ENCODE measurements around the gene PRKX.
"Not testable (repeated sequence)": the region's sequence is repeated elsewhere in the genome, so short reads cannot be mapped to it uniquely, and the experiment has no call there.

The PRKX gene

DNA sequence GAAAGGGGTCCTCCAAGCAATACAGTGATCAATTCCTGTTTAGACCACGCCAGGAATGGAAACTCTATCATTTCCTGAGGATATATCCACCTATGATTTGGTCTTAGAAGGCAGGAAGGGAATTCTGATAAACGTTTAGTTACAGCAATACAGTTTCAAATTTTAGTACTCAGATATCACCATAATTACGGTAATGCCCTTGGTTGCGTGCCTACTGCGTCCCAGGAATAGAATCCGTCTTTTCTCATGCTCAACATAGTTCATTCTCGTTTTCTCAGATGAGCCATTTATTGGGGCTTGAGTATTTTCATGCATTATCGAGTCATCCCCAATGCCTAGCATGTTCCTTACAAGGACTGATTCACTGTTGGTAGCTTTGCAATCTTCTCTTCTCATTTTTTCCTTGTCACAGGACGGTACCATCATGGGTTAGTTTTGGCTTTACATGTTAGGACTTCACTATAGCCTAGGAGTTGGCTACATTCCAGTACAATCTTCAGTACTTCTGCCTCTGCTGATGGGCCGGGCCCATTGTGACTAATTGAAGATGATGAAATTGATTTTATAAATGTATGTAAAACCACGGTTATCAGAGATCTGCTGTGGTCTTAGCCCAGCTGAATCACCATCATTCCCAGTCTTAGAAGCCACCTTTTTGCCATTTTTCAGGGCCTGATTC, 4.4 kb upstream of the PRKX start:
- DNase-seq (no peak), ATAC-seq (replicated peaks) (no peak)
- Mint-ChIP-seq H3K36me3 (no peaks in the 10 kb centered on the region), H3K4me1 (no peaks in the 10 kb centered on the region), H3K27ac (no peak overlapping the region), H3K27me3 (peaks cover 0 to 5% of the 10 kb centered on the region in 2 donors), H3K9me3 (no peaks in the 10 kb centered on the region), H3K4me3 (no peak overlapping the region)

DNA sequence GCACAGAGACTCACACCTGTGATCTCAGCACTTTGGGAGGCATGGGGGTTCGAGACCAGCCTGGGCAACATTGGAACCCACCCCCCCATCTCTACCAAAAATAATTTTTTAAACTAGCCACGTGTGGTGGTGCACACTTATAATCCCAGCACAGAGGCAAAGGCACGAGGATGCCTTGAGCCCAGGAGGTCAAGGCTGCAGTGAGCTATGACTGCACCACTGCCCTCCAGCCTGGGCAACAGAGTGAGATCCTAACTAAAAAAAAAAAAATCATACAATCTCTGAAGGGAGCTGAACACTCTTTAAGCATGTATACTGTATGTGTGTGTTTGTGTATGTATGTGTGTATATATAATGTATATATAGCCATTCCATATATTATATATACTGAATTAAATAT, 2.5 kb upstream of the PRKX start:
- Mint-ChIP-seq H3K4me1 (peaks cover 11 to 14% of the 10 kb centered on the region in 2 donors), H3K27me3 (no peaks in the 10 kb centered on the region), H3K27ac (no peak overlapping the region), H3K4me3 (no peak overlapping the region), H3K9me3 (no peaks in the 10 kb centered on the region), H3K36me3 (peaks cover 0 to 4% of the 10 kb centered on the region in 2 donors)
- ATAC-seq (replicated peaks) (no peak), DNase-seq (no peak)

DNA sequence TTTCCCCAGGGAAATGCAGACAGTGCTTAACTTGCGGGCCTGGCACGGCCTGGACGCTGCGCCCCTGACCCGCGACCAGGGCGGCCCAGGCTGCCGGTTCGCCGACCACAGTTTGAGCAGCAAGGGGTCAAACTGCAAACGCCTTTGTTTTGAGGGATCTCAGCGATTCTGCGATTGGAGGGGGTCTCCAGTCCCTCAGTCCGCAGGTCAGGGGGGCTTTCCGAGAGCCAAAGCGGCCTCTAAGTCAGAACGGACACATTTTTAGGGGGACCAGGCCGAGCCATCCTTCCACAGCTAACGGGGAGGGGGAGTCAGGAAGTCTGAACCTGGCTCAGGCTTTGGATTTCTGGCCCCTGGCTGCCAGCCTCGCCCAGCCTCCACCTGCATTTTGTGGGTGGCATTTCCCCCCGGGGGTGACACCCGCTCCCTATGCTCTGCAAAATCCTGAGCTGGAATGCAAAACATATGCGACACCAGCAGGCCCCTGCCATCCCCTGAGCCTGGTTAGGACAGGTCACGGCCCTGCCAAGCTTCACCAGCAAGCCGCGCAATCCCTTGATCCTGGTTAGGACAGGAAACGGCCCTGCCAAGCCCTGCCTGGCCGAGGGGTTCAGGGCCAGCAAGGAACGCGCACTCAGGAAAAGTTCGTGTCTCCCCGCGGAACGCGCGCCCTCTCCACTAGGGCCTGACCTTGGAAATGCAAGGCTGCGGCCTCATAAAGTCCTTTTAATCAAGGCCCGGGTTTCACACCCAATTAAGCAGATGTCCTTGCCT, 1.4 kb upstream of the PRKX start:
- not testable (repeated sequence) for H3K27me3 Mint-ChIP-seq; H3K4me3 Mint-ChIP-seq; DNase-seq; H3K9me3 Mint-ChIP-seq; H3K36me3 Mint-ChIP-seq; ATAC-seq (replicated peaks); H3K27ac Mint-ChIP-seq
- H3K4me1 Mint-ChIP-seq, result peaks cover 11 to 14% of the 10 kb centered on the region in 2 donors

DNA sequence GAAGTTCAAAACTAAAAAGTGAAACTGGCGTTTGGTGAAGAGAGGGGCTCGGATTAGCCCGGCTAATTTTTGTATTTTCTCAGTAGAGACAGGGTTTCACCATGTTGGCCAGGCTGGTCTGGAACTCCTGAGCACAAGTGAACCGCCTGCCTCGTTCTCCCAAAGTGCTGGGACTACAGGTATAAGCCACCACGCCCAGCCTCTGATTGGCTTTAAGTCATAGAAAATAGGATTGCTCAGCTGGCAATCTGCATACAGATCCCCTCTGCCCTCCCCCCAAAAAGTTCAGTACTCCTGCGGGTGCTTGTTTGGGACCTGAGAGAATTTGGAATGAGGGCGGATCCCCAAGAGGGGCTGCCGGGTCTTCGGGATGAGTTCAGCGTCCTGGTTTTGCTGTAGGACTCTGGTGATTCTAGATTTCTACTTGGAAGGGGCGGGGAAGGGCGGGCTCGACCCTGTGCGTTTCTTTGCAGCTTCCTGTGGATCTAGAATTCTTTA, 537 bp upstream of the PRKX start:
- ATAC-seq (replicated peaks), result peak; percentile 2 to 3
- peak overlapping the region; percentile 65 for H3K27ac Mint-ChIP-seq
- no peaks in the 10 kb centered on the region for H3K9me3 Mint-ChIP-seq
- peaks cover 11 to 14% of the 10 kb centered on the region in 2 donors for H3K4me1 Mint-ChIP-seq
- DNase-seq, result no peak
- no peaks in the 10 kb centered on the region for H3K27me3 Mint-ChIP-seq
- peak overlapping the region; percentile 90 to 94 for H3K4me3 Mint-ChIP-seq
- H3K36me3 Mint-ChIP-seq, result peaks cover 0 to 4% of the 10 kb centered on the region in 2 donors

DNA sequence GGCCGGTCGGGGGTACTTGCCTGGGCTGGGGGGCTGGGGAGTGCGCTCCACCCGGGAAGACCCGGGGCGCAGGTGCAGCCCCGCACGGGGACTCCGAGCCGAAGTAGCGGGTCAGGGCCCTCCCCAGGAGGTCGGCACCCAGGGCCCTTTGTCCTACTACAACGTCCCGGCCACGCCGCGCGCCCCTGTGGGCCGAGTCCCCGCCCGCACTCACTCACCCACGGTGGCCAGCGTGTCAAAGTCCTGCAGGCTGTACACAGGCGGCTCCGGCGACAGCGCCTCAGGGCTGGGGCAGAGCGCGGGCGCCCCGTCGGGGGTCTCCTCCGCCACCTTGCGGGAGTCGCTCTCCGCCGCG, 602 bp downstream of the PRKX start:
- Mint-ChIP-seq H3K27me3 (no peaks in the 10 kb centered on the region), H3K4me3 (peak overlapping the region; percentile 90 to 94), H3K36me3 (peaks cover 0 to 6% of the 10 kb centered on the region in 2 donors), H3K4me1 (peaks cover 11 to 14% of the 10 kb centered on the region in 2 donors), H3K27ac (peak overlapping the region; percentile 68), H3K9me3 (no peaks in the 10 kb centered on the region)
- no peak for DNase-seq
- ATAC-seq (replicated peaks), result peak; percentile 17 to 22

DNA sequence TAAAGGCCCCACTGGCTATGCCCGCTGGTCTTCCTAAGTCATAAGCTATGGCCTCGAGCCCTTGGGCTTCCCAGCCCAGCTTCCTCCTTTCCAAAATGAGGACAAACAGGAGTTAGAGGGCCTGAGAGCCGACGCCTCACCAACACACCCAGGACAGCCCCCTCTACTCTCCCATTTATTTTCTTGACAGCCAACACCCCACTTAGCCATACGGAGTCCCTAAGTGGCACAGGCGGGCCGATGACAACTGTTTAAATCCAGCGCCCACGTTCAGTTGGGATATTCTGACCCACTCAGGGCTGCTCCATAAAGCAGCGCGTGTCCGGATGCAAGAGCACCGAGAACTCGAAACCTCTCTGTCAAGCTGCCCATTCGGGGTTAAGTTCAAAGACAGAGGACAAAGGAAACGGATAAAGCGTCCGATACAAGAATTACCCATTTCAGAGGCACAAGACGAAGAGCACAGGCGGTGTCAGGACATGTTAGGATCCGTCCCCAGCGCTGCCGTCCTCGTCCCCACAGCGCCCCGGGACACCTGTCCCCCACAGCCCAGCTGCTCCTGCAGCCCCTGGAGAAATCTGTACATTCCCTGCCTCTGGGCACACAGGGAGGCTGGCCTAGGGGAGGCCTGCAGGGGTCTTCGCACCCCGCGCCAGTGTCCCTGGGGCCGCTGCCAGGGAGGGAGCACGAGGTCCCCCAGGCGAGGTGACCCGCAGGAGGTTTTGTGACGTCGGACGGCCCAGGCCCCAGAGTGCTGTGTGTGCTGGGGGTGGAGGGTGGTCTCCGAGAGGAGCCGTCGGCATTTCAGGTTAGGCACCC, 1.2 kb downstream of the PRKX start:
- DNase-seq (no peak), ATAC-seq (replicated peaks) (peak; percentile 4 to 14)
- Mint-ChIP-seq H3K27me3 (no peaks in the 10 kb centered on the region), H3K27ac (peak overlapping the region; percentile 68), H3K4me1 (peaks cover 11 to 14% of the 10 kb centered on the region in 2 donors), H3K9me3 (no peaks in the 10 kb centered on the region), H3K36me3 (peaks cover 0 to 9% of the 10 kb centered on the region in 2 donors), H3K4me3 (peak overlapping the region; percentile 90 to 94)

DNA sequence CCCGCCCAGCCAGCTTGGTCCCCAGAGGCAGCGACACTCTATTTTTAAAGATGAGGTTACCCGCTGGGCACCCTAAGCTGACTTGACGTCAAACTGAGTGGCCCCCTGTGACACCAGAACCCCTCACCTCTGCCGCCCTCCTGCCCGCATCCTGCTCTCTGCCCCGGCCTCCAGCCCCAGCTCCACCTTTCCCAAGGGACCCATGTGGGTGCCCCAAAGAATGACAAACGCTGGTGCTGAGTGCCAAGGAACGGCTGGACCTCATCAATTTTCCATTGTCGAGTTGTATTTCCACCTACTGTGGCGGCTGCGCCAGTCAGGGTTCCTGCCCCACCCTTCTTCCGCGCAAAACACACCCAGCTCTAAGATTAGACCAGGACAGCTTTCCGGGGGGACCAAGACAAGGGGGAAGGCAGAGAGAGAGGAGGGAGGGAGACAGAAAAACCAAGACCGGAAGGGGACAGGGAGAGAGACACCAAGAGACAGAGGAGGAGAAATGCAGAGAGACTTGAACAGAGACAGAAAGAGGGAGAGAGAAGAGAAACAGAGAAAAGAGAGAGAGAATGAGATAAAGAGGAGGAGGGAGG, 2.0 kb downstream of the PRKX start:
- peaks cover 11 to 14% of the 10 kb centered on the region in 2 donors for H3K4me1 Mint-ChIP-seq
- no peaks in the 10 kb centered on the region for H3K27me3 Mint-ChIP-seq
- ATAC-seq (replicated peaks), result peak; percentile 51 to 58

DNA sequence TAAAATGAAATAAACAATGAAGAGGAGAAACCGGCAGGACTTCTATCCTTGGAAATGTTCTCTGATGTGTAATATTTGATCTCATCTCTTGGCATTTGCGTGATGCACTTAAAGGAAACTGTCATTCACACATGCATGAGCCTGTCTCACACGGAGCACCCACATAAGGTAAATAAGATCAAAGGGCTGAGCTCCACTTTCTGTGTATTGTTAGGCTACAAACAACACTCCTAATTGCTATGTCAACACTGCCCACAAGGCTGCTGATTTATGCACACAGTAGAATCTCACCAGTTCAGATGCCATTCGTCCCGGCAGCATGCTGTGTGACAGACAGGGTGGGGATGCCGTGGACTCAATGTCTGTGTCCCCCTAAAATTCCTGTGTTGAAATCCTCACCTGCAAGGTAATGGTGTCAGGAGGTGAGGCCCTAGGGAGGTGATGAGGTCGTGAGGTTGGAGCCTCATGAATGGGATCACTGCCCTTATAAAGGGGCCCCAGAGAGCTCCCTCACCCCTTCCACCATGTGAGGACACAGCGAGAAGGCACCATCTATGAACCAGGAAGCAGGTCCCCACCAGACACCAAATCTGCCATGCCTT, 5.7 kb downstream of the PRKX start:
- not testable (repeated sequence) for H3K4me3 Mint-ChIP-seq; ATAC-seq (replicated peaks); H3K27ac Mint-ChIP-seq; DNase-seq; H3K27me3 Mint-ChIP-seq; H3K9me3 Mint-ChIP-seq
- Mint-ChIP-seq H3K36me3 (peaks cover 0 to 29% of the 10 kb centered on the region in 2 donors), H3K4me1 (peaks cover 18 to 19% of the 10 kb centered on the region in 2 donors)

More for the DNA sequence above, 2.0 kb downstream of the PRKX start:
- Mint-ChIP-seq H3K9me3 (no peaks in the 10 kb centered on the region), H3K4me3 (peak overlapping the region; percentile 90 to 94), H3K27ac (peak overlapping the region; percentile 68), H3K36me3 (peaks cover 0 to 13% of the 10 kb centered on the region in 2 donors)
- peak; percentile 64 for DNase-seq

DNA sequence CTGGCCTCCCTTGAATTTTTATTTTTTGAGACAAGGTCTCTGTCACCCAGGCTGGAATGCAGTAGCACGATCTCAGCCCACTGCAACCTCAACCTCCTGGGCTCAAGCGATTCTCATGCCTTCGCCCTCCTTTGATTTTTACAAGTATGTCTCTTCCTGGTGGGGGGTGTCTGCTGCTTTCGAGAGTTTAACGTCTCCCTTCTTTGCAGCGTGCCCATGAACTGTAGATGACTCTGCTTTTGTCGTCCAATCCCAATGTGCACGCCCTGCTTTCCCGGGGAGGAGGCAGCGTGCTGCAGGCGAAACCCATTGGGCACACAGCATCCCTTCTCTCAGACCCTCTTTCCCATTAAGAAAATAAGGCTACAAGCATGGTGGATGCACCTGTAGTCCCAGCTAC, 7.0 kb downstream of the PRKX start:
- Mint-ChIP-seq H3K4me3 (no peak overlapping the region), H3K27me3 (no peaks in the 10 kb centered on the region), H3K9me3 (no peaks in the 10 kb centered on the region), H3K4me1 (peaks cover 15 to 17% of the 10 kb centered on the region in 2 donors), H3K27ac (peak overlapping the region; percentile 51), H3K36me3 (peaks cover 0 to 29% of the 10 kb centered on the region in 2 donors)
- ATAC-seq (replicated peaks) (no peak), DNase-seq (no peak)

DNA sequence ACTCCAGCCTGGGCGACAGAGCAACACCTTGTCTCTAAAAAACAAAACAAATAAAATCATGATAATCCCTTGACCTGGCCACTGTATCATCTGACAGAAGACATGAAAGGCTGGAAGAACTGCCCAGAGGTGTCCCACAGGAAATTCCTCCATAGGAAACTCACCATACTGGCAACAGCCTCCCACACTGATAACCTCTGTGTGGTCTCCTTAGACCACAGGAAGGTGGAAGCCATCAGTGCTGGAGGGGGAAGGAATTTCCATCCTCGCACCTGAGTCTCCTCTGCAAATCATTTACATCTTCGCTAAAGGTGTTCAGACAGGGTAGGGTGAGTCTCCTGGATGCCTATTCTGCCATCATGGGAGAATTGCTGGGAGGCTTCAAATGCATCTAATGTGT, 10.2 kb downstream of the PRKX start:
- ATAC-seq (replicated peaks); H3K4me3 Mint-ChIP-seq; H3K27me3 Mint-ChIP-seq; DNase-seq; H3K9me3 Mint-ChIP-seq: not testable (repeated sequence)
- Mint-ChIP-seq H3K27ac (peak overlapping the region; percentile 56), H3K4me1 (peaks cover 17 to 23% of the 10 kb centered on the region in 2 donors), H3K36me3 (peaks cover 0 to 33% of the 10 kb centered on the region in 2 donors)

DNA sequence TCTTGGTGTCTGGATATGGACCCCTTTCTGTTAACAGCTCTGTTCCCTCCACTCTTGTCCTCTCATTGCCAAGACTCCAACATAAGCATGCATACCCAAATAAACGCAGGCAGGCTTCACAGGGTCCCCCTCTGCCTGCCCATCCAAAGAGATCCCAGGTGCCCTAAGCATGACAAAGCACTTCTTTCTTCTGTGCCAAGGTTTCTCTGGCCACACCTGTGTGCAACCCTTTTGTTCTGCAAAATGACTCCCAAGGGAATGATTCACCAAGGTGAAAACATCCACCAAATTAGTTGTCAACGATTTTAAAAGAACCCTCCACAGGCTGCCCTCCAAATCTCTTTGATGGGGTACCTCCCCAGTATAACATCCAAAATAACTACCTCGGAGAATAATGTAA, 11.4 kb downstream of the PRKX start:
- peak overlapping the region in 1 of 2 donors; percentile 27 for H3K4me3 Mint-ChIP-seq
- peaks cover 21 to 28% of the 10 kb centered on the region in 2 donors for H3K4me1 Mint-ChIP-seq
- H3K9me3 Mint-ChIP-seq; DNase-seq; H3K27me3 Mint-ChIP-seq; ATAC-seq (replicated peaks): not testable (repeated sequence)
- peak overlapping the region; percentile 72 for H3K27ac Mint-ChIP-seq
- peaks cover 0 to 33% of the 10 kb centered on the region in 2 donors for H3K36me3 Mint-ChIP-seq

DNA sequence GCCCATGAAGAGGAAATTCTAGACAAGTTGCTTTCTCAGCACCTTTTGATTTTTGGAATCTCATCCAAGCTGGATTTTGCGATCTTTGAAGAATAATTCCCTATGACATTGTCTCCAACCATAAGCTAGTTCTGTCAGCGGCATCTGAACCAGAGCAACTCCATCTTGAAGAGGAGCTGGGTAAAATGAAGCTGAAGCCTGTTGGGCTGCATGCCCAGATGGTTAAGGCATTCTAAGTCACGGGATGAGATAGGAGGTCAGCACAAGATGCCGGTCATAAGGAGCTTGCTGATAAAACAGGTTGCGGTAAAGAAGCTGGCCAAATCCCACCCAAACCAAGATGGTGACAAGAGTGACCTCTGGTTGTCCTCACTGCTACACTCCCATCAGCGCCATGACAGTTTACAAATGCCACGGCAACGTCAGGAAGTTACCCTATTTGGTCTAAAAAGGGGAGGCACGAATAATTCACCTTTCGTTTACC, 12.0 kb downstream of the PRKX start:
- H3K27me3 Mint-ChIP-seq; H3K9me3 Mint-ChIP-seq; DNase-seq; ATAC-seq (replicated peaks): not testable (repeated sequence)
- H3K4me1 Mint-ChIP-seq, result peaks cover 21 to 29% of the 10 kb centered on the region in 2 donors
- H3K36me3 Mint-ChIP-seq, result peaks cover 0 to 31% of the 10 kb centered on the region in 2 donors
- peak overlapping the region in 1 of 2 donors; percentile 37 for H3K4me3 Mint-ChIP-seq
- H3K27ac Mint-ChIP-seq, result peak overlapping the region; percentile 95

DNA sequence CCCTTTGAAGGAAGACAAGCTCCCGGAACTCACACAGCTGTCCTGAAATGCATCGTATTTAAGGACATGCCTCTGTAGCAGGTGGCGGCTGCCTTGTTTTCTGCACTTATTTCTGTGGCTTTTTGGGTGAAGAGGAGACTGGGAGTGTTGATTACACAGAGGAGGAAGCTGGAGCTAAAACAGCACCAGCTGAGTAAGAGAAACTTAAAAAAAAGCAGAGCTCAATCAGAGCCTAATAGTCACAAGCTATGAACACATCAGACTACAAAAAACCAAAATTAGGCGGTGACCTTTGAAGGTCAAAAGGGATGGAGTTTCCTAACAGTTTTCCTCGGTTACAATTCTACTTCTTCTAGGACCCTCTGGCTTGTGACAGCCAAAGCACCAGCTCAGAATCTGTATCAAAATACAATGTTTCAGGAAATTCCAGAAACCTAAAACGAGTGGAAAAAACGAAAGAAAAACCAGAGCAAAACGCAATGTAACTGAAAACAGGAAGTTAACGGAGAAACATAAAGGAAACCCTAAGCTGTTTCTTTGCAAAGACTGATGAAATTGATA, 13.5 kb downstream of the PRKX start:
- peaks cover 0 to 29% of the 10 kb centered on the region in 2 donors for H3K36me3 Mint-ChIP-seq
- peak; percentile 5 for DNase-seq
- peaks cover 36 to 39% of the 10 kb centered on the region in 2 donors for H3K4me1 Mint-ChIP-seq
- H3K27me3 Mint-ChIP-seq, result no peaks in the 10 kb centered on the region
- peak; percentile 88 for ATAC-seq (replicated peaks)
- H3K4me3 Mint-ChIP-seq, result peak overlapping the region; percentile 83 to 86
- H3K27ac Mint-ChIP-seq, result peak overlapping the region; percentile 95
- H3K9me3 Mint-ChIP-seq, result no peaks in the 10 kb centered on the region

All from stimulated activated naive B cell treated with anti-CD40 and anti-IgM and Interleukin-4, amounts not matched to agents 10 μg/mL and 1 μg/mL and 100 μg/mL, for 72 hours (primary cell).